K562 (cell line): ENCODE measurements around the gene ZNF324B. TPM values are rescaled to one million over a fixed set of nuclear protein-coding genes. Genes with fewer than 3 reads are reported as not detected.

Source experiments
- ATAC-seq: fragments of 200-7000 bp; cut with Tn5 transposase; 3 replicates; pipeline ENCODE4 v1.9.1; 2020; ENCODE audit warnings: moderate library complexity
- BruUV-seq: library from RNA; stranded (reverse); fragments of 400-500 nt; replicated peaks from 2 replicates; lab custom pipeline; 2021; lab: Mats Ljungman, UMichigan
- CTCF ChIA-PET: fragments of 300-600 bp; formaldehyde crosslinking; extraction: SDS; loops from one replicate; lab custom pipeline; 2021; ENCODE audit warnings: low intra/inter-chr PET ratio; lab: Yijun Ruan, JAX
- POLR2A ChIA-PET: fragments of 300-600, 350-650 bp; sonication (Branson Sonifier 250); formaldehyde crosslinking; extraction: SDS; loops from one replicate; lab custom pipeline; 2021; ENCODE audit warnings: antibody characterized with exemption, inconsistent platforms; lab: Yijun Ruan, JAX
- DNase-seq, 4 experiments: peaks; one replicate each; pipeline versions ENCODE4 v3.0.0 to v3.0.0-alpha.2; 2011 to 2018; ENCODE audit warnings: low spot score in 3 of 4, mixed read lengths in 3 of 4; ENCODE audit errors: extremely low read depth in 1 of 4
- FAIRE-seq: peaks from 2 replicates; lab custom pipeline; 2011; peaks lifted over from hg19 to GRCh38; lab: Jason Lieb, UNC
- H2AFZ ChIP-seq: 2 replicates; pipeline ENCODE4 v1.6.0; 2011; ENCODE audit warnings: low read depth, low read length, control low read depth, inconsistent platforms
- H3K27ac ChIP-seq: fragments of 200-600 bp; 3 replicates; pipeline ENCODE4 v1.8.0; 2011; ENCODE audit warnings: low read depth, mild to moderate bottlenecking, control low read depth, inconsistent platforms, low read length, moderate library complexity, mixed read lengths; ENCODE audit errors: extremely low read depth
- H3K27me3 ChIP-seq, 2 experiments: fragments of 300-600 bp in 1 of 2; 2 replicates in 1 of 2; 3 replicates in 1 of 2; pipeline versions ENCODE4 v1.6.0 to v1.8.0; 2011; ENCODE audit warnings: inconsistent platforms in 2 of 2, low read length in 2 of 2, mild to moderate bottlenecking in 1 of 2, mixed read lengths in 1 of 2, moderate library complexity in 1 of 2; ENCODE audit not compliant: control insufficient read depth in 2 of 2, insufficient read depth in 2 of 2
- H3K36me3 ChIP-seq: fragments of 300-600 bp; 3 replicates; pipeline ENCODE4 v1.8.0; 2011; ENCODE audit warnings: mild to moderate bottlenecking, low read length, inconsistent platforms; ENCODE audit not compliant: control insufficient read depth, insufficient read depth
- H3K4me1 ChIP-seq, 2 experiments: fragments of 200-600 bp in 1 of 2; replicated peaks in 1 of 2; 2 replicates in 1 of 2; 3 replicates in 1 of 2; pipeline versions ENCODE4 v1.5.1 to v1.8.0; 2011; ENCODE audit warnings: inconsistent platforms in 2 of 2, low read length in 2 of 2, mild to moderate bottlenecking in 1 of 2, mixed read lengths in 1 of 2, moderate library complexity in 1 of 2; ENCODE audit not compliant: control insufficient read depth in 2 of 2, insufficient read depth in 2 of 2
- H3K4me2 ChIP-seq: 2 replicates; pipeline ENCODE4 v1.6.1; 2011; ENCODE audit warnings: low read length, control low read depth, inconsistent platforms, mixed read lengths; ENCODE audit not compliant: insufficient read depth
- H3K4me3 ChIP-seq: fragments of 200-600 bp; sonication (generic), shearing (Covaris generic); 2 replicates; pipeline ENCODE4 v1.5.1; 2016; ENCODE audit warnings: control low read depth, inconsistent platforms
- H3K79me2 ChIP-seq: fragments of 200-600 bp; 3 replicates; pipeline ENCODE4 v1.8.0; 2011; ENCODE audit warnings: low read length, inconsistent platforms; ENCODE audit not compliant: control insufficient read depth, insufficient read depth
- H3K9ac ChIP-seq, 2 experiments: 2 replicates each; pipeline versions ENCODE4 v1.6.0 to v1.6.1; 2011; ENCODE audit warnings: low read depth in 2 of 2, low read length in 2 of 2, control low read depth in 1 of 2, inconsistent platforms in 1 of 2, mild to moderate bottlenecking in 1 of 2, mixed read lengths in 1 of 2; ENCODE audit not compliant: insufficient read depth in 1 of 2
- H3K9me1 ChIP-seq: one replicate; pipeline ENCODE4 v1.6.0; 2011; ENCODE audit warnings: inconsistent platforms, mild to moderate bottlenecking, low read length, moderate library complexity; ENCODE audit not compliant: control insufficient read depth, insufficient read depth
- H3K9me3 ChIP-seq: replicated peaks from 2 replicates; pipeline ENCODE4 v1.5.1; 2011; ENCODE audit warnings: low read depth, low read length, inconsistent platforms; ENCODE audit not compliant: control insufficient read depth, insufficient read depth
- H4K20me1 ChIP-seq: replicated peaks from 2 replicates; pipeline ENCODE4 v1.6.1; 2011; ENCODE audit warnings: low read length, inconsistent platforms, mixed read lengths; ENCODE audit not compliant: control insufficient read depth, insufficient read depth
- HOXB6 ChIP-seq: fragments of 250-450 bp; sonication (Bioruptor Pico); IDR thresholded peaks from 2 replicates; pipeline ENCODE4 v1.5.1; 2022; ENCODE audit warnings: mild to moderate bottlenecking, borderline replicate concordance
- WGBS: fragments of 100-300 bp; shearing (Covaris generic); methylation state at CpG from one replicate; pipeline ENCODE4 v1.1.6; 2016; ENCODE audit warnings: low coverage, mixed read lengths; ENCODE audit not compliant: insufficient coverage; ENCODE audit errors: missing lambda C conversion rate; 5-methylcytosine and 5-hydroxymethylcytosine counted together
- in situ Hi-C: fragments of 300-500 bp; cut with MboI; formaldehyde crosslinking; loops from 4 replicates; pipeline ENCODE4 v1.15.0; 2018; ENCODE audit warnings: inconsistent platforms, mixed read lengths
- intact Hi-C: fragments of 100-400 bp; cut with micrococcal nuclease; formaldehyde crosslinking; loops from 2 replicates; pipeline ENCODE4 v1.14.2; 2022
- polyA plus RNA-seq, 8 experiments: library from polyadenylated mRNA; depleted of rRNA in 4 of 8; stranded (reverse) in 5 of 8; unstranded in 3 of 8; fragments of >200 nt; fragmentation: Nextera tagmentation in 2 of 8; fragmentation: Illumina TruSeq in 1 of 8; extraction: Ambion mirVana in 2 of 8; extraction: Trizol in 1 of 8; gene quantifications; 2 replicates each; pipeline versions ENCODE4 v1.2.1 to v1.2.3, GENCODE V29; 2011 to 2014; ENCODE audit warnings: inconsistent platforms in 1 of 8, missing spikeins in 1 of 8
- total RNA-seq, 7 experiments: library from RNA; depleted of rRNA in 6 of 7; stranded (reverse); fragments of >200 nt in 6 of 7; fragmentation: Illumina TruSeq in 2 of 7; extraction: Trizol in 2 of 7; gene quantifications; 2 replicates each; pipeline versions ENCODE4 v1.2.1 to v1.2.3, GENCODE V29; 2011 to 2021; ENCODE audit warnings: low replicate concordance in 1 of 7
- TF ChIP-seq, protein P1 (sequence below): fragments of 450-650 bp; IDR thresholded peaks from 2 replicates; pipeline ENCODE4 v1.6.1; 2016

ZNF324B gene
- total and polyA plus RNA-seq, 9 of the 15 experiments (the other 6 are each of a cell fraction or from before 2014, with no cell fraction given) = 0.20 to 13.5 (median 5.7) TPM

GRCh38 chr19:58416604-58417003, 34.8 kb upstream of the ZNF324B start (continued):
- TF ChIP-seq, protein P1, sequence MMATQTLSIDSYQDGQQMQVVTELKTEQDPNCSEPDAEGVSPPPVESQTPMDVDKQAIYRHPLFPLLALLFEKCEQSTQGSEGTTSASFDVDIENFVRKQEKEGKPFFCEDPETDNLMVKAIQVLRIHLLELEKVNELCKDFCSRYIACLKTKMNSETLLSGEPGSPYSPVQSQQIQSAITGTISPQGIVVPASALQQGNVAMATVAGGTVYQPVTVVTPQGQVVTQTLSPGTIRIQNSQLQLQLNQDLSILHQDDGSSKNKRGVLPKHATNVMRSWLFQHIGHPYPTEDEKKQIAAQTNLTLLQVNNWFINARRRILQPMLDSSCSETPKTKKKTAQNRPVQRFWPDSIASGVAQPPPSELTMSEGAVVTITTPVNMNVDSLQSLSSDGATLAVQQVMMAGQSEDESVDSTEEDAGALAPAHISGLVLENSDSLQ = no peak

DNA sequence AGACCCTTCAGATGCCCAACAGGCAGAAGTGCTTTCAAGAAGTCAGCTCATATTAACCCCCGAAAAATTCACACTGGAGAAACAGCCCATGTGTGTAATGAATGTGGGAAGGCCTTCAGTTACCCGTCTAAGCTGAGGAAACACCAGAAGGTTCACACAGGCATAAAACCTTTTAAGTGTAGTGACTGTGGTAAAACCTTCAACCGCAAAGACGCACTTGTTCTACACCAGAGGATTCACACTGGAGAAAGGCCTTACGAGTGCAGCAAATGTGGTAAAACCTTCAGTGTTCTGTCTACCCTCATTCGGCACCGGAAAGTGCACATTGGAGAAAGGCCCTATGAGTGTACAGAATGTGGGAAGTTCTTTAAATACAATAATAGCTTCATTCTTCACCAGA, 34.4 kb upstream of the ZNF324B start:
- ATAC-seq = no peak
- Histone ChIP-seq H2AFZ (no peak overlapping the region), H4K20me1 (no peaks in the 10 kb centered on the region)
- intact Hi-C loops = no loop called here
- no peak for TF ChIP-seq HOXB6
- TF ChIP-seq, protein P1 = no peak
- TF ChIP-seq, all 486 proteins: peak for 0
- ChIA-PET CTCF (no interaction called here), POLR2A (interaction anchor here (0.9 to 1.2 kb wide), 2 partner anchors 9 to 46 kb away, joined by 3 to 4 read pairs; partner anchors contain the start of gene ZNF584)
- FAIRE-seq (no peak), DNase-seq (no peak)
- H3K9ac ChIP-seq = no peak overlapping the region
- H3K27ac ChIP-seq = no peak overlapping the region
- H3K4me2 ChIP-seq = no peak overlapping the region
- 98% methylated on average over 7 of the region's 7 CpGs for WGBS
- no peaks in the 10 kb centered on the region for H3K27me3 ChIP-seq
- H3K9me3 ChIP-seq = 0 out of 2 replicates have a peak, but pooled peaks cover 3% of the 10 kb centered on the region
- BruUV-seq = TSS peak; percentile 30
- H3K9me1 ChIP-seq = no peaks in the 10 kb centered on the region
- peaks cover 19% of the 10 kb centered on the region for H3K79me2 ChIP-seq
- peaks cover 67% of the 10 kb centered on the region for H3K36me3 ChIP-seq
- in situ Hi-C loops = no loop called here
- H3K4me3 ChIP-seq = no peak overlapping the region
- no peaks in the 10 kb centered on the region for H3K4me1 ChIP-seq
